Right lobe of liver (tissue), 6 donors: Measurements from ENCODE around the gene WNT16. TPM values are rescaled to one million over a fixed set of nuclear protein-coding genes. Genes with fewer than 3 reads are reported as not detected.

ENCODE experiments used
- ATAC-seq, 4 donors: fragments of 200-7000 bp; cut with Tn5 transposase; one replicate each; pipeline ENCODE4 v1.9.1; 2020; ENCODE audit warnings: mild to moderate bottlenecking in 4 of 4, moderate library complexity in 4 of 4
- DNase-seq, 3 donors: peaks; one replicate each; pipeline ENCODE4 v3.0.0-alpha.2; 2020
- H3K27ac ChIP-seq, 3 donors: fragments of 200-600 bp; one replicate each; pipeline ENCODE4 v1.8.0; 2022
- H3K27me3 ChIP-seq, 2 donors: fragments of 200-600 bp; one replicate each; pipeline ENCODE4 v1.8.0; 2022
- H3K36me3 ChIP-seq, 4 donors: fragments of 200-600 bp; sonication (generic) in 1 of 4; one replicate each; pipeline versions ENCODE4 v1.5.1 to v1.8.0; 2017 to 2022; ENCODE audit warnings: control low read depth in 1 of 4
- H3K4me1 ChIP-seq, 4 donors: fragments of 200-600 bp; sonication (generic) in 1 of 4; one replicate each; pipeline versions ENCODE4 v1.5.1 to v1.8.0; 2017 to 2022; ENCODE audit warnings: control low read depth in 1 of 4
- H3K4me3 ChIP-seq, 3 donors: fragments of 200-600 bp; one replicate each; pipeline ENCODE4 v1.8.0; 2022
- H3K9me3 ChIP-seq, 4 donors: fragments of 200-600 bp; sonication (generic) in 1 of 4; one replicate each; pipeline versions ENCODE4 v1.5.1 to v1.8.0; 2017 to 2022; ENCODE audit warnings: control low read depth in 1 of 4
- POLR2A ChIP-seq: fragments of 450-650 bp; IDR thresholded peaks from one replicate; pipeline ENCODE4 v1.6.1; 2017; ENCODE audit warnings: antibody characterized with exemption, mild to moderate bottlenecking
- WGBS: methylation state at CpG from one replicate; pipeline ENCODE4 v1.1.6; 2018; ENCODE audit warnings: low coverage, low lambda C conversion rate; ENCODE audit not compliant: insufficient coverage; ENCODE audit errors: missing lambda C conversion rate; 5-methylcytosine and 5-hydroxymethylcytosine counted together
- intact Hi-C, 2 donors: fragments of 100-400 bp; cut with DNase I; formaldehyde crosslinking; loops; one replicate each; pipeline versions ENCODE4 v1.11.2 to v1.14.1; 2022
- total RNA-seq, 6 experiments: library from RNA; depleted of rRNA in 2 of 6; stranded (reverse); fragments of >200 nt in 2 of 6; fragmentation: NEBNext Ultra II Directional in 3 of 6; extraction: Animal tissue kit (Norgen Biotek cat#: 25700) in 3 of 6; gene quantifications; one replicate each; pipeline versions ENCODE4 v1.1.0 to v1.2.4, GENCODE V29; 2016 to 2023
- TF ChIP-seq, protein P1 (sequence below), 4 donors: fragments of 200-600 bp in 3 of 4; fragments of 450-650 bp in 1 of 4; IDR thresholded peaks; one replicate each; pipeline versions ENCODE4 v1.5.1 to v1.8.0; 2016 to 2022; ENCODE audit warnings: antibody characterized with exemption in 4 of 4, mild to moderate bottlenecking in 2 of 4
- donor health status: DM: no; HTN: yes; CAD: no.
- donor health status: DM: no; HTN: no; CAD: no.
- donor health status: DM: no; HTN: no; CAD: no.
- donor health status: DM: no; HTN: yes; CAD: no.
- donor health status: DM: no; HTN: yes; CAD: no.

WNT16 gene
- total RNA-seq, 6 experiments from 2014 or later, result not detected

DNA sequence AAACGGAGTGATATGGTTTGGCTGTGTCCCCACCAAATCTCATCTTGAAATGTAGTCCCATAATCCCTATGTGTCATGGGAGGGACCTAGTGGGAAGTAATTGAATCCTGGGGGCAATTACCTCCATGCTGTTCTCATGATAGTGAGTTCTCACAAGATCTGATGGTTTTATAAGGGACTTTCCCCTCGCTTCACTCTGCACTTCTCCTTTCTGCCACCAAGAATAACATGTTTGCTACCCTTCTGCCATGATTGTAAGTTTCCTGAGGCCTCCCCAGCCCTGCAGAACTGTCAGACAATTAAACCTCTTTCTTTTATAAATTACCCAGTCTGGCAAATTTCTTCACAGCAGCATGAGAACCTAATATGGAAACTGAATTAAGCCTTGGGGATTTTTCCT is 48.2 kb downstream of the WNT16 start:
- Histone ChIP-seq H3K4me3 (no peak overlapping the region), H3K9me3 (no peaks in the 10 kb centered on the region), H3K27me3 (no peaks in the 10 kb centered on the region), H3K36me3 (peaks cover 0 to 18% (median 8%) of the 10 kb centered on the region in 4 donors), H3K27ac (no peak overlapping the region), H3K4me1 (no peaks in the 10 kb centered on the region)
- TF ChIP-seq, protein P1, sequence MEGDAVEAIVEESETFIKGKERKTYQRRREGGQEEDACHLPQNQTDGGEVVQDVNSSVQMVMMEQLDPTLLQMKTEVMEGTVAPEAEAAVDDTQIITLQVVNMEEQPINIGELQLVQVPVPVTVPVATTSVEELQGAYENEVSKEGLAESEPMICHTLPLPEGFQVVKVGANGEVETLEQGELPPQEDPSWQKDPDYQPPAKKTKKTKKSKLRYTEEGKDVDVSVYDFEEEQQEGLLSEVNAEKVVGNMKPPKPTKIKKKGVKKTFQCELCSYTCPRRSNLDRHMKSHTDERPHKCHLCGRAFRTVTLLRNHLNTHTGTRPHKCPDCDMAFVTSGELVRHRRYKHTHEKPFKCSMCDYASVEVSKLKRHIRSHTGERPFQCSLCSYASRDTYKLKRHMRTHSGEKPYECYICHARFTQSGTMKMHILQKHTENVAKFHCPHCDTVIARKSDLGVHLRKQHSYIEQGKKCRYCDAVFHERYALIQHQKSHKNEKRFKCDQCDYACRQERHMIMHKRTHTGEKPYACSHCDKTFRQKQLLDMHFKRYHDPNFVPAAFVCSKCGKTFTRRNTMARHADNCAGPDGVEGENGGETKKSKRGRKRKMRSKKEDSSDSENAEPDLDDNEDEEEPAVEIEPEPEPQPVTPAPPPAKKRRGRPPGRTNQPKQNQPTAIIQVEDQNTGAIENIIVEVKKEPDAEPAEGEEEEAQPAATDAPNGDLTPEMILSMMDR (IDR thresholded peaks at IDR 0.05), result no peak
- no peak for TF ChIP-seq POLR2A
- 94% methylated on average over 2 of the region's 2 CpGs for WGBS
- intact Hi-C loops, result no loop called here
- ATAC-seq, result no peak
- DNase-seq, result no peak

DNA sequence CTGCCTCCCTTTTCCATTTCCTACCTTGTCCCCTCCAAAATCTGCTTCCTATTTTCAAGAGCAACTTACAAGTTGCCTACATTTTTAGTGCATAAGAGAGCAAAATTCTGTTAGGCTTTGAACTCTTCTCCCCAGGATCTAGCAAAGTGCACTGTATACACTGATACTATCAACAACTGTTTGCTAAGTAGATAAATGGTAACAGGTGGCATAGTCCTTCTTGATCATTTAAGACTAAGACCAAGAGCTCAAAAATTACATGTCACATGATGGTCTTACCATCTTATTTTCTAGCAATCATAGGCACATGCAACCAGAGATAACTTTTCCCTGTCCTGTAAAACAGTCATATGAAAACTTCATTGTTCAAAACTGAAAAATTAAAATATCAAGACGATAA is 51.1 kb downstream of the WNT16 start:
- Histone ChIP-seq H3K36me3 (peaks cover 0 to 18% (median 8%) of the 10 kb centered on the region in 4 donors), H3K4me3 (no peak overlapping the region), H3K27ac (no peak overlapping the region), H3K9me3 (no peaks in the 10 kb centered on the region), H3K27me3 (no peaks in the 10 kb centered on the region), H3K4me1 (no peaks in the 10 kb centered on the region)
- TF ChIP-seq, protein P1 (IDR thresholded peaks at IDR 0.05), result no peak
- no peak for TF ChIP-seq POLR2A
- no peak for ATAC-seq
- WGBS, result 87% methylated on average over 1 of the region's 1 CpG
- no peak for DNase-seq
- intact Hi-C loops, result no loop called here

DNA sequence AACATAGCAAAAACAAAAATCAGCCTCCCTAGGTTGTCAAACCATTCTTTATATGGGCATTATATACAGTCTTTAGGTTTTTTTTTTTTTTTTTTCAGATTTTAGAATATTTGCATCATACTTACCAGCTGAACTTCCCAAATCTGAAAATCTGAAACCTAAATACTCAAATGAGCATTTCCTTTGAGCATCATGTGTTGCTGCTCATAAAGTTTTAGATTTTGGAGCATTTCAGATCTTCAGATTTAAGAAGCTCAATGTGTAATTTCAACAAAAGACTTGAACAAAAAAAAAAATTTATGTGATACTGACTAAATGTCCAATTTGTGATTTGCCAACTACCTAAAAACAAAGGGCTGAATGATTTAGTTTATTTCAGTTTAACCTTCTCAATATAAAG is 53.7 kb downstream of the WNT16 start:
- Histone ChIP-seq H3K9me3 (no peaks in the 10 kb centered on the region), H3K4me3 (no peak overlapping the region), H3K27me3 (no peaks in the 10 kb centered on the region), H3K4me1 (no peaks in the 10 kb centered on the region), H3K36me3 (peaks cover 0 to 11% (median 5%) of the 10 kb centered on the region in 4 donors), H3K27ac (no peak overlapping the region)
- TF ChIP-seq, protein P1 (IDR thresholded peaks at IDR 0.05), result no peak
- no peak for TF ChIP-seq POLR2A
- no peak for DNase-seq
- intact Hi-C loops, result no loop called here
- no peak for ATAC-seq

DNA sequence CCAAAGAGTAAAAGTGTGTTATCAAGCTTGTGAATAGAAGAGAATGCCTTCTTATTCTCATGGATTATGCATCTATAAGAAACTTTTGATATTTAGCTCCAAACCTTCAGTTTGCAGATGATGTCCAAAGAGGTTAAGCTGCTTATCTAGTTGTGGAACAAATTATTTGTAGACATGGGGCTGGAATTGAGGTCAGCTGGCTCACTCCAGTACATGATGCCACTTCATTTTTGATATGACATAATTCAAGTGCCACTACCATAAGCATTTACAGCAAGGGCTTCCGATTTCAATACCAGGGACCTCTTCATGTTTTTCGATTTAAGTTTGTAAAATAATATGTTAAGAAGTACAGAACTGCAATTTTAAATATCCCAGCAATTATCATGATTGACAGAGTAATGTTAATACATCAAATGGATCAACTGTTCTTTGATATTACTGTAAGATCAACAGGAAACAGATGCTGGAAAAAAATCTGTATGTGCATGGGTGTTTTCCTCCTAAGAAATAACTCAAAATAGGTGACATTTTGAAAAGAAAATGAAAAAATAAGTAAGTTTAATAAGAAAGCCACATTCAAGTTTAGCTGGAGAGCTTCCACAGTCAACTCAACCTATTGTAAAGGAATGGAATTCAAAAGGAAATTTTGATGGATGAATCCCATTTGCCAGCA is 54.6 kb downstream of the WNT16 start:
- ATAC-seq, result no peak
- WGBS, result 70% methylated on average over 2 of the region's 2 CpGs

More for the DNA sequence above, 54.6 kb downstream of the WNT16 start:
- TF ChIP-seq POLR2A, result no peak
- TF ChIP-seq, protein P1 (IDR thresholded peaks at IDR 0.05), result no peak
- intact Hi-C loops, result no loop called here
- no peaks in the 10 kb centered on the region for H3K9me3 ChIP-seq
- no peak overlapping the region for H3K4me3 ChIP-seq
- H3K27ac ChIP-seq, result no peak overlapping the region
- H3K4me1 ChIP-seq, result no peaks in the 10 kb centered on the region
- no peaks in the 10 kb centered on the region for H3K27me3 ChIP-seq
- peaks cover 0 to 2% (median 0%) of the 10 kb centered on the region in 4 donors for H3K36me3 ChIP-seq
- DNase-seq, result no peak
